Skeletal muscle tissue (tissue), 4 donors: ENCODE data around the gene NDUFB8. TPM values are rescaled to one million over a fixed set of nuclear protein-coding genes. Genes with fewer than 3 reads are reported as not detected.

Experiments
- H3K27ac ChIP-seq: one replicate; pipeline ENCODE4 v1.7.0; 2013; ENCODE audit warnings: mild to moderate bottlenecking, low read depth, low read length, inconsistent platforms
- H3K27me3 ChIP-seq, 3 donors: one replicate each; pipeline ENCODE4 v1.7.0; 2013; ENCODE audit warnings: low read length in 3 of 3; ENCODE audit not compliant: control insufficient read depth in 3 of 3, insufficient read depth in 3 of 3
- H3K36me3 ChIP-seq, 3 donors: one replicate each; pipeline ENCODE4 v1.7.0; 2013; ENCODE audit warnings: low read length in 3 of 3; ENCODE audit not compliant: control insufficient read depth in 3 of 3, insufficient read depth in 3 of 3
- H3K4me1 ChIP-seq, 3 donors: one replicate each; pipeline ENCODE4 v1.7.0; 2013; ENCODE audit warnings: low read length in 3 of 3, mild to moderate bottlenecking in 3 of 3; ENCODE audit not compliant: control insufficient read depth in 3 of 3, insufficient read depth in 3 of 3
- H3K4me3 ChIP-seq, 3 donors: one replicate each; pipeline ENCODE4 v1.7.0; 2013; ENCODE audit warnings: low read length in 3 of 3
- H3K9ac ChIP-seq, 3 donors: one replicate each; pipeline ENCODE4 v1.7.0; 2013; ENCODE audit warnings: low read length in 3 of 3, mild to moderate bottlenecking in 3 of 3, moderate library complexity in 2 of 3, low read depth in 1 of 3
- H3K9me3 ChIP-seq, 3 donors: one replicate each; pipeline ENCODE4 v1.7.0; 2013; ENCODE audit warnings: low read length in 3 of 3; ENCODE audit not compliant: control insufficient read depth in 3 of 3
- total RNA-seq: library from RNA; depleted of rRNA; stranded (reverse); fragments of >200 nt; gene quantifications from one replicate; pipeline ENCODE4 v1.2.3, GENCODE V29; 2014
- donor health status: Osteomylitis.

The NDUFB8 gene
- total RNA-seq, 1 donor from 2014 or later = 95.0 TPM

DNA sequence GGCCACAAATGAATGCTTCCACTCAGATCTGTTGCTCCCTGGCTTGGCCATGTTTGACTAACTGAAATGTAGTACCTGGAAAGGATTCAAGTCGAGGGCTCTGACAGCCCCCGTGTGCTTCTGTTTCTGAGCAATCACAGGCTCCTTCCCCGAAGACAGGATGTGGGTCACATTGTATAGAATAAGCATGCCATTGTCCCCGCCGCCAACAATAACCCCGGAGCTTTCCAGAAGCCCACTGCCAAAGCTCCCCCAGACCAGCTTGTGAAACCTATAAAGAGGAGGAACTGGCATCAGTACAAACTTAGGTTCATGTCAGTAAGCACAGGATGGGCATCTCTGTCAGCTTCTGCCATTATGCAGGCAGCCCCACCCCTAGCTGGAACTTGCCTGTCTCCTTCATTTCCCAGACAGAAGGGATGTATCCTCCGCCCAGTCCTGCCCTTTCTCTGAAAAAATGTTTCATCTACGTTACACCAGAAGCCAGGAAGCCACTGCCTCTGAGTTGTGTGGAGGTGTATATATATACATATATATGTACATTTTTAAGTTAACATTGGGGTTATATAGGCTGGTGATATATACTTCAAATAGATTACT, 20.3 kb downstream of the NDUFB8 start:
- Histone ChIP-seq H3K9ac (no peak overlapping the region), H3K4me3 (no peak overlapping the region), H3K36me3 (peaks cover 33 to 53% (median 43%) of the 10 kb centered on the region in 3 donors), H3K27ac (no peak overlapping the region), H3K4me1 (no peaks in the 10 kb centered on the region), H3K27me3 (no peaks in the 10 kb centered on the region), H3K9me3 (no peaks in the 10 kb centered on the region)

GRCh38 chr10:100508691-100509150, 20.9 kb downstream of the NDUFB8 start:
- H3K9me3 ChIP-seq = no peaks in the 10 kb centered on the region
- no peaks in the 10 kb centered on the region for H3K27me3 ChIP-seq
- H3K36me3 ChIP-seq = peaks cover 33 to 56% (median 43%) of the 10 kb centered on the region in 3 donors
- no peak overlapping the region for H3K9ac ChIP-seq
- H3K4me3 ChIP-seq = no peak overlapping the region
- H3K27ac ChIP-seq = no peak overlapping the region
- H3K4me1 ChIP-seq = no peaks in the 10 kb centered on the region

GRCh38 chr10:100508266-100508665, 21.4 kb downstream of the NDUFB8 start:
- H3K4me3 ChIP-seq = no peak overlapping the region
- H3K4me1 ChIP-seq = no peaks in the 10 kb centered on the region
- no peak overlapping the region for H3K27ac ChIP-seq
- no peaks in the 10 kb centered on the region for H3K27me3 ChIP-seq
- no peak overlapping the region for H3K9ac ChIP-seq
- H3K36me3 ChIP-seq = peaks cover 33 to 56% (median 43%) of the 10 kb centered on the region in 3 donors
- H3K9me3 ChIP-seq = no peaks in the 10 kb centered on the region

DNA sequence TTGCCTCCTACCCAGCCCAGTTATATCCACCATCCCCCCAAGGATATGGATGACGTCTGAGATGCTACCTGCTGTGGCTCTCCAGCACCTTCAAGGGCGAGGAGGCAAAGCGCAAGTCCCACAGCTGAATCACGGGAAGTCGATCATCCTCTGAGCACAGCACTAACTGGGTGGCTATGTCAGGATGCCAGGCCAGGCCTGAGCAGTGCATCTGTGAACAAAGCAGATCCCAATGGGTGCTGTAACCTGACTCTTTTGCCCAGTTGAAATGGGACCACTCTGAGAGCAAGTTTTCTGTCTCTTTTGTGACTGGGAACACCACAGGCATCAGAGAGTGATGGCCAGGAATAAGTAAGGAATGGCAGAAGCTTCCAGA, 22.3 kb downstream of the NDUFB8 start:
- H3K4me3 ChIP-seq = no peak overlapping the region
- no peaks in the 10 kb centered on the region for H3K27me3 ChIP-seq
- no peaks in the 10 kb centered on the region for H3K9me3 ChIP-seq
- no peak overlapping the region for H3K9ac ChIP-seq
- no peaks in the 10 kb centered on the region for H3K4me1 ChIP-seq
- peaks cover 27 to 63% (median 45%) of the 10 kb centered on the region in 3 donors for H3K36me3 ChIP-seq
- no peak overlapping the region for H3K27ac ChIP-seq

DNA sequence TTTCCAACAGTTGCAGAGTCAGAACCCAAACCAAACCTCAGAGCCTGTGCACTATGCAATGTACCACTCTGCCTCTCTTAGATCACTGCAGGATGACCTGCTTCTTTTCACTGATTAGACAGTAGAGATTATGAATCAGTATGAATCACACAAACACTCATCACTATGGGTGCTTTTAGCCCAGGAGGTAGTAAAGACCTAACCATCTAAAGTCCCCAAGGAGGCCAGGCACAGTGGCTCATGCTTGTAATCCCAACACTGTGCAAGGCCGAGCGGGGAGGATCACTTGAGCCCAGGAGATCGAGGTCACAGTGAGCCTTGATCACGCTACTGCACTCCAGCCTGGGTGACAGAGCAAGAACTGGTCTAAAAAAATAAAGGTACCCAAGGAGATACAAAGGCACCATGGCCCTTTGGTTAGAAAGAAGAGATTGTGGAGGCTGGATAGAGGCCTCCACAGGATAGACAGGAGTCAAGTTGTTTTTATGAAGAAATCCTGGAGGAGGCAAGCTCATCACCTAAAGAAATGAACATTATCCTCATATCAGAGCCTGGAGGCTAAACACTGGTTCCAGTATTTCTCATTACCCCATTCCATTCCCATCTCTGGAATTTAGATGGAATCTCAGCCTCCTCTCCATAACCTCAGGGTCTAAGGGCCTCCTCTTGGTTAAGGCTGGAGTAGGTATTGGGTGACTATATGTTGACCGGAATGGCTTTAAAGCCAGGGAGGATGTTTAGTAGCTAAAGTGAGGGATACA, 22.9 kb downstream of the NDUFB8 start:
- Histone ChIP-seq H3K27ac (no peak overlapping the region), H3K4me1 (no peaks in the 10 kb centered on the region), H3K4me3 (no peak overlapping the region), H3K9ac (no peak overlapping the region), H3K9me3 (no peaks in the 10 kb centered on the region), H3K27me3 (no peaks in the 10 kb centered on the region), H3K36me3 (peaks cover 27 to 68% (median 46%) of the 10 kb centered on the region in 3 donors)

DNA sequence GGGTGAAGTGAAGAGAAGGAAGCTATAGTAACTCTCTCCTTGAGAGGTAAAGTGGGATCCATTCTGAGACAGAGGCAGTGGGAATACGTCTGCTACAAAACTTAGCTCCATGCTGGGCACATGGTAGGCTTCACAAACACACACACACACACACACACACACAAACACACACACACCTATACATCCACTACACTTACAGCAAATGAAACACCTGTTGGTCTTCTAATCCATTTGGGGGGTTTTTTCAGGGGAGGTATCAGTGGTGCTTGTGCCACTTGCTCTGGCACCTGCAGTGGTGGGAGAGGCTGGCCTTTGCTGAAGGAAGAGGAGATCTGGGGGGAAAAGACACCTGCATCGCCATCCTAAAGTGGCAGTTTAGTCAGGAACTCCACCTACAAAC, 24.5 kb downstream of the NDUFB8 start:
- Histone ChIP-seq H3K4me3 (no peak overlapping the region), H3K36me3 (peaks cover 35 to 70% (median 44%) of the 10 kb centered on the region in 3 donors), H3K9ac (no peak overlapping the region), H3K27me3 (no peaks in the 10 kb centered on the region), H3K27ac (no peak overlapping the region), H3K4me1 (no peaks in the 10 kb centered on the region), H3K9me3 (no peaks in the 10 kb centered on the region)

DNA sequence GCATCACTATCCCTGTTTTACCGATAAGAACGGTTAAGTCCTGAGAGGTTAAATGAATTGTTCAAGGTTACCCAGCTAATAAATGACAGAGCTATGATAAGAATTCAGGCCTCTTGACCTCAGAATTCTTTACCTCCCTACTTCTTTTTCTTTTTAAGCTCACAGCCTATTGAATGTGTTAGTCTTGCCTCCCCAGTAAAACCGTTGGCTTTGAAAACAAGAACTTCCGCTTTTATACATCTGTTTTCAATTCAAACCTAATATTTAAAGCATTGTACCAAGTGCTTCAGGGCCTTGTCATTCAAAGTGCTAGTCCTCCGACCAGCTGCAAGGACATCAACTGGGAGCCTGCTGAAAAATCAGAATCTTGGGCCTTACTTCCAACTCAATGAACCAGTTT, 25.6 kb downstream of the NDUFB8 start:
- H3K27ac ChIP-seq = no peak overlapping the region
- H3K9me3 ChIP-seq = no peaks in the 10 kb centered on the region
- no peaks in the 10 kb centered on the region for H3K4me1 ChIP-seq
- no peak overlapping the region for H3K4me3 ChIP-seq
- peaks cover 46 to 80% (median 46%) of the 10 kb centered on the region in 3 donors for H3K36me3 ChIP-seq
- H3K27me3 ChIP-seq = no peaks in the 10 kb centered on the region
- no peak overlapping the region for H3K9ac ChIP-seq

GRCh38 chr10:100502926-100503494, 26.7 kb downstream of the NDUFB8 start:
- Histone ChIP-seq H3K27ac (no peak overlapping the region), H3K4me3 (no peak overlapping the region), H3K27me3 (no peaks in the 10 kb centered on the region), H3K36me3 (peaks cover 49 to 82% (median 52%) of the 10 kb centered on the region in 3 donors), H3K4me1 (no peaks in the 10 kb centered on the region), H3K9me3 (no peaks in the 10 kb centered on the region), H3K9ac (no peak overlapping the region)

- no peaks in the 10 kb centered on the region for H3K9me3 ChIP-seq
- peaks cover 53 to 84% (median 55%) of the 10 kb centered on the region in 3 donors for H3K36me3 ChIP-seq
- H3K4me1 ChIP-seq = no peaks in the 10 kb centered on the region
Measured at GRCh38 chr10:100501423-100501822, 28.2 kb downstream of the NDUFB8 start.

DNA sequence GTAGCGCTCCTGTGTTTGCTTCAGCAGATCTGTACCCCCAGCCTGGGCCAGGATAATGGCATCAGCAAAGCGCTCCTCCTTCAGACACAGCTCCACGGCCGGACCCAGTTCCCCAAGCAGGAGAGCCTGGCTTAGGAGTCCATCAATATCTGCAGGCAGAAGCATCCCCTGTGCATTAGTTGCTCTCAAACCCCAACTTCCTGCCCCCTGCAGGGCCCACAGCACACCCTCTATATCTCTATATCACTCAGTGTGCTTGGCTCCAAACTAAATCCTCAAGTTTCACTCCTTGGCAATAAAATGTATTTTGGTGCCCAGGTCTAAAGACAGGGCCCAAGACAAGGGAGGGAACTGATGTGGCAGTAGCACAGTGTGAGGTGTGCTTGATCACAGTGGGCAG, 31.6 kb downstream of the NDUFB8 start:
- Histone ChIP-seq H3K9me3 (no peaks in the 10 kb centered on the region), H3K4me3 (no peak overlapping the region), H3K27me3 (no peaks in the 10 kb centered on the region), H3K4me1 (no peaks in the 10 kb centered on the region), H3K27ac (no peak overlapping the region), H3K9ac (no peak overlapping the region), H3K36me3 (peaks cover 55 to 80% (median 67%) of the 10 kb centered on the region in 3 donors)

More at GRCh38 chr10:100501423-100501822, 28.2 kb downstream of the NDUFB8 start:
- no peaks in the 10 kb centered on the region for H3K27me3 ChIP-seq
- no peak overlapping the region for H3K27ac ChIP-seq
- no peak overlapping the region for H3K9ac ChIP-seq
- H3K4me3 ChIP-seq = no peak overlapping the region
